ENCODE results near the gene FAM98A.

DNA sequence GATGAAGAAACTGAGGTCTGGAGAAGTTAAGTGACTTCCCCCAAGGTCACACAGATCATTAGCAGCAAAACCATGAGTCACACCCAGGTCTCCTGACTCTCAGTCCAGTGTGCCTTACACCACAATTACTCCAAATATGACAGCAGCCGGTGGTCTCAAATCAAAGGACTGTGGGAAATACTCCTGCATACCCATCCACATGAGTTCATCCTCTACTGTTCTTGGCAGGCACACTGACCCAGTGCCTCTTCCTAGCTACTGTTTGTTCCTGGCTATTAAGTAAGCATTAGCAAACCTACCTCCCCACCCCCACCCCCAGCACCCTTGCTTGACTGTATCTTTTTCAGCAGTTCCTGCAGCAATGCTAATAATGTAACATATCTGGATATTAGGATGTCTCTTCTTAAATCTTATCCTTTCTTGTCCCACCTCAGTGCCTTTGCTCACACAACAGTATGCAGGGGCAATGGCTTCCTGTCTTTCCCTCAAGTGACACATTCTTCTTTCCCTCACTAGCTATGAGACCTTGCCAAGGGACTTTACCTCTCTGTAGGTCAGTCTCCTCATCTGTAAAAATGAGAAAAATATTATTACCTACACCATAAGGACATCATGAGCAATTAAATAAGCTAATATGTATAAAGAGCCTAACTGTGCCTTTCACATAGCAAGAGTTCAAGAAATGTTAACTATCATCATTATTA is 46.2 kb downstream of the FAM98A start:
- TF ChIP-seq, protein P1, sequence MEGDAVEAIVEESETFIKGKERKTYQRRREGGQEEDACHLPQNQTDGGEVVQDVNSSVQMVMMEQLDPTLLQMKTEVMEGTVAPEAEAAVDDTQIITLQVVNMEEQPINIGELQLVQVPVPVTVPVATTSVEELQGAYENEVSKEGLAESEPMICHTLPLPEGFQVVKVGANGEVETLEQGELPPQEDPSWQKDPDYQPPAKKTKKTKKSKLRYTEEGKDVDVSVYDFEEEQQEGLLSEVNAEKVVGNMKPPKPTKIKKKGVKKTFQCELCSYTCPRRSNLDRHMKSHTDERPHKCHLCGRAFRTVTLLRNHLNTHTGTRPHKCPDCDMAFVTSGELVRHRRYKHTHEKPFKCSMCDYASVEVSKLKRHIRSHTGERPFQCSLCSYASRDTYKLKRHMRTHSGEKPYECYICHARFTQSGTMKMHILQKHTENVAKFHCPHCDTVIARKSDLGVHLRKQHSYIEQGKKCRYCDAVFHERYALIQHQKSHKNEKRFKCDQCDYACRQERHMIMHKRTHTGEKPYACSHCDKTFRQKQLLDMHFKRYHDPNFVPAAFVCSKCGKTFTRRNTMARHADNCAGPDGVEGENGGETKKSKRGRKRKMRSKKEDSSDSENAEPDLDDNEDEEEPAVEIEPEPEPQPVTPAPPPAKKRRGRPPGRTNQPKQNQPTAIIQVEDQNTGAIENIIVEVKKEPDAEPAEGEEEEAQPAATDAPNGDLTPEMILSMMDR (IDR thresholded peaks at IDR 0.05), result no peak
- no peak for TF ChIP-seq ZNF396 (CRISPR knock-in tag; IDR thresholded peaks at IDR 0.05; ENCODE audit: borderline replicate concordance)
- TF ChIP-seq, protein P2, sequence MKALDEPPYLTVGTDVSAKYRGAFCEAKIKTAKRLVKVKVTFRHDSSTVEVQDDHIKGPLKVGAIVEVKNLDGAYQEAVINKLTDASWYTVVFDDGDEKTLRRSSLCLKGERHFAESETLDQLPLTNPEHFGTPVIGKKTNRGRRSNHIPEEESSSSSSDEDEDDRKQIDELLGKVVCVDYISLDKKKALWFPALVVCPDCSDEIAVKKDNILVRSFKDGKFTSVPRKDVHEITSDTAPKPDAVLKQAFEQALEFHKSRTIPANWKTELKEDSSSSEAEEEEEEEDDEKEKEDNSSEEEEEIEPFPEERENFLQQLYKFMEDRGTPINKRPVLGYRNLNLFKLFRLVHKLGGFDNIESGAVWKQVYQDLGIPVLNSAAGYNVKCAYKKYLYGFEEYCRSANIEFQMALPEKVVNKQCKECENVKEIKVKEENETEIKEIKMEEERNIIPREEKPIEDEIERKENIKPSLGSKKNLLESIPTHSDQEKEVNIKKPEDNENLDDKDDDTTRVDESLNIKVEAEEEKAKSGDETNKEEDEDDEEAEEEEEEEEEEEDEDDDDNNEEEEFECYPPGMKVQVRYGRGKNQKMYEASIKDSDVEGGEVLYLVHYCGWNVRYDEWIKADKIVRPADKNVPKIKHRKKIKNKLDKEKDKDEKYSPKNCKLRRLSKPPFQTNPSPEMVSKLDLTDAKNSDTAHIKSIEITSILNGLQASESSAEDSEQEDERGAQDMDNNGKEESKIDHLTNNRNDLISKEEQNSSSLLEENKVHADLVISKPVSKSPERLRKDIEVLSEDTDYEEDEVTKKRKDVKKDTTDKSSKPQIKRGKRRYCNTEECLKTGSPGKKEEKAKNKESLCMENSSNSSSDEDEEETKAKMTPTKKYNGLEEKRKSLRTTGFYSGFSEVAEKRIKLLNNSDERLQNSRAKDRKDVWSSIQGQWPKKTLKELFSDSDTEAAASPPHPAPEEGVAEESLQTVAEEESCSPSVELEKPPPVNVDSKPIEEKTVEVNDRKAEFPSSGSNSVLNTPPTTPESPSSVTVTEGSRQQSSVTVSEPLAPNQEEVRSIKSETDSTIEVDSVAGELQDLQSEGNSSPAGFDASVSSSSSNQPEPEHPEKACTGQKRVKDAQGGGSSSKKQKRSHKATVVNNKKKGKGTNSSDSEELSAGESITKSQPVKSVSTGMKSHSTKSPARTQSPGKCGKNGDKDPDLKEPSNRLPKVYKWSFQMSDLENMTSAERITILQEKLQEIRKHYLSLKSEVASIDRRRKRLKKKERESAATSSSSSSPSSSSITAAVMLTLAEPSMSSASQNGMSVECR (CRISPR knock-in tag; IDR thresholded peaks at IDR 0.05; ENCODE audit: borderline replicate concordance), result no peak
- TF ChIP-seq, protein P3, sequence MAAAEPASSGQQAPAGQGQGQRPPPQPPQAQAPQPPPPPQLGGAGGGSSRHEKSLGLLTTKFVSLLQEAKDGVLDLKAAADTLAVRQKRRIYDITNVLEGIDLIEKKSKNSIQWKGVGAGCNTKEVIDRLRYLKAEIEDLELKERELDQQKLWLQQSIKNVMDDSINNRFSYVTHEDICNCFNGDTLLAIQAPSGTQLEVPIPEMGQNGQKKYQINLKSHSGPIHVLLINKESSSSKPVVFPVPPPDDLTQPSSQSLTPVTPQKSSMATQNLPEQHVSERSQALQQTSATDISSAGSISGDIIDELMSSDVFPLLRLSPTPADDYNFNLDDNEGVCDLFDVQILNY (CRISPR knock-in tag; IDR thresholded peaks at IDR 0.05), result no peak
- TF ChIP-seq SP1 (CRISPR knock-in tag; conservative IDR thresholded peaks at IDR 0.05), result no peak
- no peak for TF ChIP-seq IRF2 (CRISPR knock-in tag; IDR thresholded peaks at IDR 0.05; ENCODE audit: borderline replicate concordance, low read depth)
- no peak for TF ChIP-seq JUN (CRISPR knock-in tag; IDR thresholded peaks at IDR 0.05)
- TF ChIP-seq ZNF263 (CRISPR knock-in tag; IDR thresholded peaks at IDR 0.05; ENCODE audit: low read depth), result no peak
- TF ChIP-seq, protein P4, sequence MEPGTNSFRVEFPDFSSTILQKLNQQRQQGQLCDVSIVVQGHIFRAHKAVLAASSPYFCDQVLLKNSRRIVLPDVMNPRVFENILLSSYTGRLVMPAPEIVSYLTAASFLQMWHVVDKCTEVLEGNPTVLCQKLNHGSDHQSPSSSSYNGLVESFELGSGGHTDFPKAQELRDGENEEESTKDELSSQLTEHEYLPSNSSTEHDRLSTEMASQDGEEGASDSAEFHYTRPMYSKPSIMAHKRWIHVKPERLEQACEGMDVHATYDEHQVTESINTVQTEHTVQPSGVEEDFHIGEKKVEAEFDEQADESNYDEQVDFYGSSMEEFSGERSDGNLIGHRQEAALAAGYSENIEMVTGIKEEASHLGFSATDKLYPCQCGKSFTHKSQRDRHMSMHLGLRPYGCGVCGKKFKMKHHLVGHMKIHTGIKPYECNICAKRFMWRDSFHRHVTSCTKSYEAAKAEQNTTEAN (CRISPR knock-in tag; IDR thresholded peaks at IDR 0.05), result no peak

Data from WTC11 (cell line).